HFFc6 (cell line): ENCODE data around the gene PDCD4. TPM values are rescaled to one million over a fixed set of nuclear protein-coding genes. Genes with fewer than 3 reads are reported as not detected.
"Not testable (repeated sequence)": the region's sequence is repeated elsewhere in the genome, so short reads cannot be mapped to it uniquely, and the experiment has no call there.

ENCODE experiments used
- DNase-seq: peaks from one replicate; pipeline ENCODE4 v3.0.0-alpha.2; 2018
- H3K27ac Mint-ChIP-seq: 2 replicates; pipeline ENCODE4 v1.8.0; 2020; ENCODE audit warnings: mild to moderate bottlenecking, mixed read lengths
- H3K27me3 Mint-ChIP-seq: 2 replicates; pipeline ENCODE4 v1.8.0; 2021; ENCODE audit warnings: mild to moderate bottlenecking, moderate library complexity, mixed read lengths; ENCODE audit not compliant: insufficient read depth
- H3K36me3 Mint-ChIP-seq: 2 replicates; pipeline ENCODE4 v1.8.0; 2021; ENCODE audit warnings: low read depth, mixed read lengths
- H3K4me1 Mint-ChIP-seq: 2 replicates; pipeline ENCODE4 v1.8.0; 2020; ENCODE audit warnings: low read depth, mixed read lengths
- H3K4me3 Mint-ChIP-seq: 2 replicates; pipeline ENCODE4 v1.8.0; 2020; ENCODE audit warnings: mild to moderate bottlenecking, moderate library complexity, mixed read lengths
- H3K9me3 Mint-ChIP-seq: 2 replicates; pipeline ENCODE4 v1.8.0; 2020; ENCODE audit warnings: mild to moderate bottlenecking, mixed read lengths
- CTCF ChIP-seq: fragments of 200-600 bp; sonication (generic); IDR thresholded peaks from 2 replicates; pipeline ENCODE4 v1.5.0; 2021; ENCODE audit warnings: antibody characterized with exemption, mild to moderate bottlenecking
- total RNA-seq, 6 experiments: library from RNA; stranded (reverse); fragmentation: NEBNext Ultra II Directional; extraction: Animal tissue kit (Norgen Biotek cat#: 25700); gene quantifications; 2 replicates in 1 of 6; 3 replicates in 5 of 6; pipeline ENCODE4 v1.2.3, GENCODE V29; 2021

PDCD4 gene
- total RNA-seq, 6 experiments from 2014 or later: 56.0 to 85.6 (median 72.8) TPM

- Mint-ChIP-seq H3K9me3 (no peaks in the 10 kb centered on the region), H3K27me3 (no peaks in the 10 kb centered on the region), H3K4me1 (peaks cover 51% of the 10 kb centered on the region), H3K36me3 (peaks cover 23% of the 10 kb centered on the region), H3K4me3 (no peak overlapping the region), H3K27ac (no peak overlapping the region)
- DNase-seq: no peak
- no peak for TF ChIP-seq CTCF
These were observed 38.4 kb downstream of the PDCD4 start for GRCh38 chr10:110910138-110910537.

GRCh38 chr10:110912374-110912773 lies 40.6 kb downstream of the PDCD4 start:
- Mint-ChIP-seq H3K36me3 (peaks cover 18% of the 10 kb centered on the region), H3K4me1 (peaks cover 73% of the 10 kb centered on the region), H3K27ac (peak overlapping the region; percentile 39), H3K4me3 (peak overlapping the region; percentile 23), H3K9me3 (no peaks in the 10 kb centered on the region), H3K27me3 (0 out of 2 replicates have a peak, but pooled peaks cover 1% of the 10 kb centered on the region)
- DNase-seq: peak; percentile 63
- no peak for TF ChIP-seq CTCF

- TF ChIP-seq CTCF: no peak
- no peak overlapping the region for H3K4me3 Mint-ChIP-seq
- H3K9me3 Mint-ChIP-seq: no peaks in the 10 kb centered on the region
- peaks cover 5% of the 10 kb centered on the region; the same call in 1 of the 2 replicates for H3K27me3 Mint-ChIP-seq
- no peak overlapping the region for H3K27ac Mint-ChIP-seq
- H3K36me3 Mint-ChIP-seq: peaks cover 11% of the 10 kb centered on the region
- H3K4me1 Mint-ChIP-seq: peaks cover 76% of the 10 kb centered on the region
- no peak for DNase-seq
These were observed 42.7 kb downstream of the PDCD4 start for GRCh38 chr10:110914431-110914830.

GRCh38 chr10:110915035-110915434 lies 43.3 kb downstream of the PDCD4 start:
- Mint-ChIP-seq H3K27ac (no peak overlapping the region), H3K4me1 (peaks cover 75% of the 10 kb centered on the region), H3K9me3 (no peaks in the 10 kb centered on the region), H3K4me3 (no peak overlapping the region), H3K36me3 (peaks cover 10% of the 10 kb centered on the region), H3K27me3 (peaks cover 5% of the 10 kb centered on the region; the same call in 1 of the 2 replicates)
- no peak for TF ChIP-seq CTCF
- DNase-seq: no peak

GRCh38 chr10:110915600-110915999 lies 43.9 kb downstream of the PDCD4 start:
- H3K9me3 Mint-ChIP-seq, H3K27ac Mint-ChIP-seq, H3K27me3 Mint-ChIP-seq, H3K36me3 Mint-ChIP-seq, H3K4me3 Mint-ChIP-seq, DNase-seq: not testable (repeated sequence)
- H3K4me1 Mint-ChIP-seq: peaks cover 70% of the 10 kb centered on the region

- peaks cover 70% of the 10 kb centered on the region for H3K4me1 Mint-ChIP-seq
- TF ChIP-seq CTCF: no peak
- peak; percentile 92 for DNase-seq
- no peaks in the 10 kb centered on the region for H3K9me3 Mint-ChIP-seq
- H3K27ac Mint-ChIP-seq: peak overlapping the region; percentile 100
- H3K36me3 Mint-ChIP-seq: no peaks in the 10 kb centered on the region; the same call in 1 of the 2 replicates
- peaks cover 7% of the 10 kb centered on the region; the same call in 1 of the 2 replicates for H3K27me3 Mint-ChIP-seq
- H3K4me3 Mint-ChIP-seq: peak overlapping the region; percentile 94
These were observed 45.0 kb downstream of the PDCD4 start for GRCh38 chr10:110916554-110917346.
